GM13977 (cell line): Measurements from ENCODE around the gene SETBP1.

Experiments
- DNase-seq: peaks from one replicate; pipeline ENCODE4 v3.0.0; 2012; ENCODE audit warnings: low spot score
- CTCF ChIP-seq: IDR thresholded peaks from 2 replicates; pipeline ENCODE4 v1.5.1; 2012; ENCODE audit warnings: mild to moderate bottlenecking, control low read depth; ENCODE audit not compliant: insufficient read depth; ENCODE audit errors: extremely low read depth, missing control alignments
- in situ Hi-C: fragments of 300-500 bp; cut with MboI; formaldehyde crosslinking; loops from one replicate; pipeline ENCODE4 v1.12.0; 2022; ENCODE audit warnings: low sequenced_read_pairs, low pct_unique_long_range_greater_than_20kb, mixed read lengths, inconsistent platforms; ENCODE audit not compliant: unreplicated experiment

SETBP1 gene

GRCh38 chr18:44802508-44802907, 121.8 kb downstream of the SETBP1 start:
- TF ChIP-seq CTCF = no peak
- in situ Hi-C loops = no loop called here
- DNase-seq = no peak

- no peak for TF ChIP-seq CTCF
- no peak for DNase-seq
- in situ Hi-C loops = no loop called here
Observed at GRCh38 chr18:44803019-44803650, 122.4 kb downstream of the SETBP1 start.

- DNase-seq = no peak
- TF ChIP-seq CTCF = no peak
- in situ Hi-C loops = no loop called here
Observed at GRCh38 chr18:44804033-44804432, 123.3 kb downstream of the SETBP1 start.

- in situ Hi-C loops = no loop called here
- no peak for DNase-seq
- TF ChIP-seq CTCF = no peak
Observed at GRCh38 chr18:44805176-44805575, 124.5 kb downstream of the SETBP1 start.

GRCh38 chr18:44805643-44806042, 125.0 kb downstream of the SETBP1 start:
- no peak for TF ChIP-seq CTCF
- DNase-seq = no peak
- in situ Hi-C loops = no loop called here

GRCh38 chr18:44807766-44808165, 127.1 kb downstream of the SETBP1 start:
- TF ChIP-seq CTCF = no peak
- in situ Hi-C loops = no loop called here

More at GRCh38 chr18:44807766-44808165, 127.1 kb downstream of the SETBP1 start:
- DNase-seq = no peak
